Mesothelial cell of epicardium (in vitro differentiated cells): ENCODE results near the gene GPR22. TPM values are rescaled to one million over a fixed set of nuclear protein-coding genes. Genes with fewer than 3 reads are reported as not detected.

Source experiments
- DNase-seq, 2 experiments: peaks; one replicate each; pipeline ENCODE4 v3.0.0; 2021; ENCODE audit warnings: low spot score in 2 of 2; ENCODE audit not compliant: unreplicated experiment in 2 of 2
- H3K27ac Mint-ChIP-seq: 2 replicates; pipeline ENCODE4 v1.8.0; 2021; ENCODE audit warnings: mixed read lengths
- H3K27me3 Mint-ChIP-seq: 2 replicates; pipeline ENCODE4 v1.8.0; 2021; ENCODE audit warnings: low read depth, mixed read lengths
- H3K36me3 Mint-ChIP-seq: 2 replicates; pipeline ENCODE4 v1.8.0; 2021; ENCODE audit warnings: mixed read lengths
- H3K4me1 Mint-ChIP-seq: 2 replicates; pipeline ENCODE4 v1.8.0; 2021; ENCODE audit warnings: mixed read lengths
- H3K4me3 Mint-ChIP-seq: 2 replicates; pipeline ENCODE4 v1.8.0; 2021; ENCODE audit warnings: mild to moderate bottlenecking, moderate library complexity, mixed read lengths
- H3K9me3 Mint-ChIP-seq: 2 replicates; pipeline ENCODE4 v1.8.0; 2021; ENCODE audit warnings: mixed read lengths
- total RNA-seq: library from RNA; stranded (reverse); gene quantifications from 3 replicates; pipeline ENCODE4 v1.2.1, GENCODE V29; 2021
- TF ChIP-seq, protein P1 (sequence below): fragments of 200-600 bp; sonication (generic); IDR thresholded peaks from one replicate; pipeline ENCODE4 v1.5.0; 2021; ENCODE audit warnings: antibody characterized with exemption; ENCODE audit not compliant: unreplicated experiment

The GPR22 gene
- total RNA-seq, 1 donor from 2014 or later: not detected

GRCh38 chr7:107474104-107474521 lies 4.3 kb downstream of the GPR22 start:
- no peaks in the 10 kb centered on the region for H3K27me3 Mint-ChIP-seq
- H3K27ac Mint-ChIP-seq: no peak overlapping the region
- H3K36me3 Mint-ChIP-seq: no peaks in the 10 kb centered on the region
- peaks cover 6% of the 10 kb centered on the region for H3K4me1 Mint-ChIP-seq
- no peak overlapping the region for H3K4me3 Mint-ChIP-seq
- TF ChIP-seq, protein P1, sequence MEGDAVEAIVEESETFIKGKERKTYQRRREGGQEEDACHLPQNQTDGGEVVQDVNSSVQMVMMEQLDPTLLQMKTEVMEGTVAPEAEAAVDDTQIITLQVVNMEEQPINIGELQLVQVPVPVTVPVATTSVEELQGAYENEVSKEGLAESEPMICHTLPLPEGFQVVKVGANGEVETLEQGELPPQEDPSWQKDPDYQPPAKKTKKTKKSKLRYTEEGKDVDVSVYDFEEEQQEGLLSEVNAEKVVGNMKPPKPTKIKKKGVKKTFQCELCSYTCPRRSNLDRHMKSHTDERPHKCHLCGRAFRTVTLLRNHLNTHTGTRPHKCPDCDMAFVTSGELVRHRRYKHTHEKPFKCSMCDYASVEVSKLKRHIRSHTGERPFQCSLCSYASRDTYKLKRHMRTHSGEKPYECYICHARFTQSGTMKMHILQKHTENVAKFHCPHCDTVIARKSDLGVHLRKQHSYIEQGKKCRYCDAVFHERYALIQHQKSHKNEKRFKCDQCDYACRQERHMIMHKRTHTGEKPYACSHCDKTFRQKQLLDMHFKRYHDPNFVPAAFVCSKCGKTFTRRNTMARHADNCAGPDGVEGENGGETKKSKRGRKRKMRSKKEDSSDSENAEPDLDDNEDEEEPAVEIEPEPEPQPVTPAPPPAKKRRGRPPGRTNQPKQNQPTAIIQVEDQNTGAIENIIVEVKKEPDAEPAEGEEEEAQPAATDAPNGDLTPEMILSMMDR: no peak
- no peaks in the 10 kb centered on the region for H3K9me3 Mint-ChIP-seq
- no peak for DNase-seq

GRCh38 chr7:107479303-107479702 lies 9.4 kb downstream of the GPR22 start:
- Mint-ChIP-seq H3K27me3 (no peaks in the 10 kb centered on the region), H3K9me3 (no peaks in the 10 kb centered on the region), H3K4me1 (peaks cover 2% of the 10 kb centered on the region), H3K36me3 (no peaks in the 10 kb centered on the region), H3K4me3 (no peak overlapping the region), H3K27ac (no peak overlapping the region)
- TF ChIP-seq, protein P1: no peak
- no peak for DNase-seq

GRCh38 chr7:107480932-107481331 lies 11.1 kb downstream of the GPR22 start:
- Mint-ChIP-seq H3K27ac (no peak overlapping the region), H3K36me3 (no peaks in the 10 kb centered on the region), H3K4me3 (no peak overlapping the region), H3K9me3 (no peaks in the 10 kb centered on the region), H3K4me1 (peaks cover 2% of the 10 kb centered on the region), H3K27me3 (no peaks in the 10 kb centered on the region)
- no peak for DNase-seq
- TF ChIP-seq, protein P1: no peak

DNA sequence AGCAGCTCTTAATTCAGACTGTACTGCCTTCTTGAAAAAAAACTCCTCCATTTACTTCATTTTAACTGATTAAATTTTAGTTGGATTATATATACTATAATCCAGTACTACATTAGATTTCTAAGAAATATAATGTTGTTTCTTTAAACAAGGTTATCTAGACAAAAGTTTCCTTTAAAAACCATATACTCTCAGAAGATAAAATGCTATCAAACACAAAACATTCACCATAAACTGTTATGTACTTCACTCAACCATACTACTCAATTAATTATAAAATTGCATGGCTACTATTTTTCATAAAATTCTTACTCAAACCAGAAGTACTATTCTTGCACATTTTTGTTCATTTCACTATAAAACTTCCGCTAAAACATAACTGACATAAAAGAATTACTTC lies 12.7 kb downstream of the GPR22 start:
- Mint-ChIP-seq H3K4me3 (no peak overlapping the region), H3K9me3 (no peaks in the 10 kb centered on the region), H3K4me1 (peaks cover 2% of the 10 kb centered on the region), H3K36me3 (no peaks in the 10 kb centered on the region), H3K27me3 (no peaks in the 10 kb centered on the region), H3K27ac (no peak overlapping the region)
- TF ChIP-seq, protein P1: no peak
- DNase-seq: no peak

DNA sequence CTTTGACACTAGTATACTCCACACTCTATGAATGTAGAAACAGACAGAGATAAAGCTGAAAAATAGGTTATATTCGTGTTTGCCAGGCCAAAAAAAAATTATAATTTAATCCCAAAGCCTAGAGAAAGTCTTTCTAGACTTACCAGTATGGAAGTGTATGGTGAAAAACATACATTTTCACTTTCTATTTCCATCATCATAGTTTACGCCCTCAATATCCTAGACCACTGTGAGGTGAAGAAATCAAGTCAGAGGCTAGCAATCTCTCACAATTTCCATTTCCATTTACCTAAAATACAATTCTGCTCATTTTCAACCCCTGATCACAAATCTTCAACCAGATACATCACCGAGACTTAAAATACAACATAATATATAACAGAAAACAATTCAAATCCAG lies 16.2 kb downstream of the GPR22 start:
- H3K4me1 Mint-ChIP-seq: no peaks in the 10 kb centered on the region
- no peak overlapping the region for H3K27ac Mint-ChIP-seq
- no peak overlapping the region for H3K4me3 Mint-ChIP-seq
- TF ChIP-seq, protein P1: no peak
- H3K27me3 Mint-ChIP-seq: no peaks in the 10 kb centered on the region
- no peaks in the 10 kb centered on the region for H3K36me3 Mint-ChIP-seq
- no peaks in the 10 kb centered on the region for H3K9me3 Mint-ChIP-seq
- DNase-seq: no peak

GRCh38 chr7:107492875-107493274 lies 23.0 kb downstream of the GPR22 start:
- Mint-ChIP-seq H3K4me3 (no peak overlapping the region), H3K27ac (no peak overlapping the region)
- no peak for DNase-seq

More at GRCh38 chr7:107492875-107493274, 23.0 kb downstream of the GPR22 start:
- Mint-ChIP-seq H3K4me1 (no peaks in the 10 kb centered on the region), H3K36me3 (peaks cover 16% of the 10 kb centered on the region), H3K27me3 (no peaks in the 10 kb centered on the region), H3K9me3 (peaks cover 25% of the 10 kb centered on the region)
- TF ChIP-seq, protein P1: no peak
